ENCODE results near the gene C11orf86.

C11orf86 gene

GRCh38 chr11:67006029-67006884 is 31.2 kb downstream of the C11orf86 start:
- peak in 1 of 2 experiments; percentile 72 for DNase-seq (ENCODE audit: low read depth in 1 of 2, low spot score in 1 of 2)
- no peak for TF ChIP-seq JUND (IDR thresholded peaks at IDR 0.05; ENCODE audit: low read depth)
- in situ Hi-C loops (cut with HindIII; ENCODE audit: low pct_unique_long_range_greater_than_20kb, low sequenced_read_pairs): no loop called here

GRCh38 chr11:67007126-67007525 is 32.0 kb downstream of the C11orf86 start:
- TF ChIP-seq JUND (IDR thresholded peaks at IDR 0.05; ENCODE audit: low read depth): no peak
- in situ Hi-C loops (cut with HindIII; ENCODE audit: low pct_unique_long_range_greater_than_20kb, low sequenced_read_pairs): no loop called here
- no peak for DNase-seq (ENCODE audit: low read depth in 1 of 2, low spot score in 1 of 2)

DNA sequence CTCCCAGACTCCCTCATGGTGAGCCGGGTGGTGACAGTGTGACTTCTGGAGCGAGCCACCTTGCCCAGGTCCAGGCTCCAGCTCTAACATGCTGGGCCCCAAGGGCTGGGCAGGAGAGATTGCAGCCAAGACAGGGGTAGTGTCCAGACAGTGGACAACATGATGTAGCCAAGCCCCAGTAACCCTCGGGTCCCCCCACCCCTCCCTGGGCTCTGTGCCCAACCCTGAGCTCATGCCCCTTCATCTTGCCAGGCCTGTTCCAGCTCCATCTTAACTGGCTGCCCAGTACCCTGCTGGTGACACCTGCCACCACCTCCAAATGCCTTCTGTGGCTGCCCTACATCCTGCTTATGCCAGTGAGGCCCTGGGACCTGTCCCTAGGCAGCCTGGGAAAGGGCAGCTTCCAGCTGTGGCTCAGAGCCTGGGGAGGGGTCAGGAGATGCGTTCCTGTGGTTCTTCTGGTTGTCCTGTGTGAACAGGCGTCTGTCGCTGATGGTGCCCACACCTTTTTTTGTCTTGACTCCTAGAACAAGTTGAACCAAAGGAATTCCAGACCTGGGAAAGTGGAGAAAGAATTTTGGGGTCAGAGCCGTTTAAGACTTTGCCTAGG is 35.3 kb downstream of the C11orf86 start:
- in situ Hi-C loops (cut with HindIII; ENCODE audit: low pct_unique_long_range_greater_than_20kb, low sequenced_read_pairs): no loop called here
- DNase-seq (ENCODE audit: low read depth in 1 of 2, low spot score in 1 of 2): no peak
- no peak for TF ChIP-seq JUND (IDR thresholded peaks at IDR 0.05; ENCODE audit: low read depth)

DNA sequence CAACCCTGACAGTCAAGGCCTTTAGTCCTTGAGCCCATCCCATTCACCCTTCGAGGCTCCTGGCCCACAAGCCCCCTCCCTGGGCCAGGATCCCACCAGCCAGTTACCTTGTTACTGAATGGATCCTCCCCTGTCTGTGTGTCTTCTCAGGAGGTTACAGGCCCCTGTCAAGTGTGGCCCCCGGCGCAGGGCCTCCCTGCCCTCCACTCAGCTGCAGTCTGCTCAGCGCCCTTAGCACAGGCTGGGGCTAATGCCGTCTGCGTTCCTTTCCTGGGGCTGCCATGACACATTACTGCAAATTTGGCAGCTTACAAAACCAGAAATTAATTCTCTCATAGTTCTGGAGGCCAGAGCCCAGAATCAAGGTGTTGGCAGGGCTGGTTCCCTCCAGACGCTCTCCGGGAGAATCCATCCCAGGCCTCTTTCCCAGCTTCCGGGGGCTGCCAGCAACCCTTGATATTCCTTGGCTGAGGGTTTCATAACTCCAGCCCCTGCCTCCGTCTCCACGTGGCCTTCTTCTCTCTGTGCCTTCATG is 38.5 kb downstream of the C11orf86 start:
- TF ChIP-seq JUND (IDR thresholded peaks at IDR 0.05; ENCODE audit: low read depth): no peak
- in situ Hi-C loops (cut with HindIII; ENCODE audit: low pct_unique_long_range_greater_than_20kb, low sequenced_read_pairs): no loop called here
- no peak for DNase-seq (ENCODE audit: low read depth in 1 of 2, low spot score in 1 of 2)

DNA sequence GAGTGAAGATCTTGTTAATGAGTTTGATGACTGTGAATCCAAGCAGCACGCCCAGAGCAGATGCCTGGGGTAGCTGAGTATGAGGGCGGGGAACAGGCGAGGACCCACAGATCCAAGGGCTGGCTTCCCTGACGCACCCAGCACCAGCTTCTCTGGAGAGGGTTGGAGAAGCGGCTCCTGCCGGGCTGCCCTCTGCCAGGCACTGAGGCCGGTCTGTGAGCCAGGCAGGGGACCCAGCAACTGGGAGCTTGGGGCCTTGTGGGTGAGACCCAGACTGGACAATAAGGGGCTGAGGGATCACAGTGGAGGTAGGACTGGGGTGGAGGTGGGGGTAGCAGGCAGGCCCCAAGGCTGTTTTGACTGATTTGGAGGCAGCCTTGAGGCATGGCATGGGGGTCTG is 39.2 kb downstream of the C11orf86 start:
- in situ Hi-C loops (cut with HindIII; ENCODE audit: low pct_unique_long_range_greater_than_20kb, low sequenced_read_pairs): no loop called here

DNA sequence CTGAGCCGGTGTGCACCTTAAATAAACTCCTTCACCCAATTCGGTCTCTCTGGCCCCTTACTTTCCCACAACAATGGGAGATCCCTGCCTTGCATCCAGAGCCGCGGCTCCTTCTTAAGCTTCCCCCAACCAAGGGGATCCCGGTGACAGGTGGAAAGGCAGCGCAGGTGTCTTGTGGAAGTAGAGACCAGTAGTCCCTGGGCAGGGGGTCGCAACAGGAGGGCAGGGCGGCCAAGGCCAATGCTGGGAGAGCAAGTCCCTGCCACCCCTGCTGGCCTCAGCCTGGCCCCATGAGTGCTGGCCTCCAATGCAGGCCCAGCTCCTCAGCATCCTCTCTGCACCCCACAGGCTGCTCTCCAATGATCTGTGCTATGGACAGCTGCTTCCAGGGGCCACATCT is 39.9 kb downstream of the C11orf86 start:
- in situ Hi-C loops (cut with HindIII; ENCODE audit: low pct_unique_long_range_greater_than_20kb, low sequenced_read_pairs): no loop called here
- no peak for TF ChIP-seq JUND (IDR thresholded peaks at IDR 0.05; ENCODE audit: low read depth)

More for the DNA sequence above, 39.2 kb downstream of the C11orf86 start:
- DNase-seq (ENCODE audit: low read depth in 1 of 2, low spot score in 1 of 2): no peak
- TF ChIP-seq JUND (IDR thresholded peaks at IDR 0.05; ENCODE audit: low read depth): no peak

DNA sequence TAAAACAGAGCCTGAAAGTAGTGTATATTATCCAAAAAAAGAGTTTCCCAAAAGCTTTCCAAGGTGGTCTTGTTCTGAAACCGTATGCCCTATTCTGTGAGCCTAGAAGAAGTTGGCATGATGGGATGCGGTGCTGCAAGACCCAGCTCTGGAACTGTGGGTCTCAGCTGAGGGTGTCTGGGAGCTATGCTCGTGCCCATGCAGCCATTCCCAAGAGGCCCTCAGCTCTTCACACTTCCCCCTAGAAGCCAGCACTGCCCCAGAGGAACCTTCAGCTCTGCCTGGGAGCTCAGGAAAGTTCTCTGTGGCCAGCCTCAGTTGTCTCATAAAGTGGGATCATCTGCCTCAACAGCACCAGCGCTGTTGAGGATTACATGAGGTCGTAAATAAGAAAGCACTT is 41.4 kb downstream of the C11orf86 start:
- TF ChIP-seq JUND (IDR thresholded peaks at IDR 0.05; ENCODE audit: low read depth): no peak
- in situ Hi-C loops (cut with HindIII; ENCODE audit: low pct_unique_long_range_greater_than_20kb, low sequenced_read_pairs): no loop called here
- no peak for DNase-seq (ENCODE audit: low read depth in 1 of 2, low spot score in 1 of 2)

More for the DNA sequence above, 39.9 kb downstream of the C11orf86 start:
- no peak for DNase-seq (ENCODE audit: low read depth in 1 of 2, low spot score in 1 of 2)

DNA sequence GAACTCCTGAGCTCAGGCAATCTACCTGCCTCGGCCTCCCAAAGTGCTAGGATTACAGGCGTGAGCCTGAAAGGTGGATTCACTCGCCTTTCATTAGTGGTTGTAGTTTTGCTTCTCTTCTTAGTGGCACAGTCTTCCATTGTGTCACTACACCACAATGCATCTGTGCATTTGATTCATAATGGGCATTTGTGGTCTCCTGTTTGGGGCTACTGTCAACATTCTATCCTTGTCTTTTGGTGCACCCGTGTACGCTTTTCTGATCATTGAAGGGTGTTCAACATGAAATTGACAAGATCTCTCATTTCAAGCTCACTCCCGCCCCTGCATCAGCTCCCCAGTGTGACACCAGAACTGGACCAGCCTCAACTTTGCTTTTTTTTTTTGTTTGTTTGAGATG is 45.8 kb downstream of the C11orf86 start:
- TF ChIP-seq JUND (IDR thresholded peaks at IDR 0.05; ENCODE audit: low read depth): no peak
- no peak for DNase-seq (ENCODE audit: low read depth in 1 of 2, low spot score in 1 of 2)
- in situ Hi-C loops (cut with HindIII; ENCODE audit: low pct_unique_long_range_greater_than_20kb, low sequenced_read_pairs): no loop called here

DNA sequence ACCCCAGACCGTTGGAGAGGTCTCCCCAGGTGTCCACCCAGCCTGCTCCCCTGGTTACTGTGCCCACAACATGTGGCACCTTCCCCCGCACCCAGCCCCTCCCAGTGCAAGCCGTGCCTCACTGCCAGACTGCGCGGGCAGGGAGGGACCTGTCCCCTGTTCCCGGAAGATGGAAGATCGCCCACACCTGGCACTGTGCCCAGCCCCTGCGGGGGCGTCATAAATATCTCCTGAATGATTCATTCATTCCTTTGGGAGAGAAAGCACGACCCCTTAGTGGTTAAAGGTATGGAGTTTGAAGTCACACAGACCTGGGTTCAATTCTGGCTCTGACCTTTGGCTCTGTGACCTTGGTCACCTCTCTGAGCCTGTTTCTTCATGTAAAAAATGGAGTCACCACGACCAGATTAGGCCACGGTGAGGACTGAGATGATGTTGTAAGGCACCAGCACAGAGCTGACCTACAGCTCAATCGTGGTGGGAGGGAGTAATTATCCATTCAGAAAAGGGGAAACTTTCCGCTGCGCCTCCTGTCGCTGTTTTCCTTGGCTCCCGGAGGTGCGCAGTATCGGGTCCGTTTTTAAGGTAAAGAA is 47.3 kb downstream of the C11orf86 start:
- TF ChIP-seq JUND (IDR thresholded peaks at IDR 0.05; ENCODE audit: low read depth): no peak
- peak in 1 of 2 experiments; percentile 59 for DNase-seq (ENCODE audit: low read depth in 1 of 2, low spot score in 1 of 2)
- in situ Hi-C loops (cut with HindIII; ENCODE audit: low pct_unique_long_range_greater_than_20kb, low sequenced_read_pairs): no loop called here

GRCh38 chr11:67022961-67023956 is 48.2 kb downstream of the C11orf86 start, which contains the start of gene SYT12:
SYT12 (plus strand) TSS chr11:67023134; CDS start chr11:67030145, 7,011 bp downstream.
- peak; percentile 50 to 56 for DNase-seq (ENCODE audit: low read depth in 1 of 2, low spot score in 1 of 2)
- in situ Hi-C loops (cut with HindIII; ENCODE audit: low pct_unique_long_range_greater_than_20kb, low sequenced_read_pairs): no loop called here
- TF ChIP-seq JUND (IDR thresholded peaks at IDR 0.05; ENCODE audit: low read depth): no peak

GRCh38 chr11:67023957-67024353 is 48.9 kb downstream of the C11orf86 start:
- no peak for DNase-seq (ENCODE audit: low read depth in 1 of 2, low spot score in 1 of 2)
- TF ChIP-seq JUND (IDR thresholded peaks at IDR 0.05; ENCODE audit: low read depth): no peak
- in situ Hi-C loops (cut with HindIII; ENCODE audit: low pct_unique_long_range_greater_than_20kb, low sequenced_read_pairs): no loop called here

- no peak for TF ChIP-seq JUND (IDR thresholded peaks at IDR 0.05; ENCODE audit: low read depth)
- DNase-seq (ENCODE audit: low read depth in 1 of 2, low spot score in 1 of 2): no peak
- in situ Hi-C loops (cut with HindIII; ENCODE audit: low pct_unique_long_range_greater_than_20kb, low sequenced_read_pairs): no loop called here
These were observed 49.3 kb downstream of the C11orf86 start for GRCh38 chr11:67024410-67024809.

Measured in T47D (cell line).